GM23338 (cell line): ENCODE data around the gene VWA5A. TPM values are rescaled to one million over a fixed set of nuclear protein-coding genes. Genes with fewer than 3 reads are reported as not detected.

Source experiments
- ATAC-seq: fragments of 200-7000 bp; cut with Tn5 transposase; 3 replicates; pipeline ENCODE4 v1.9.1; 2020
- DNase-seq: peaks from one replicate; pipeline ENCODE4 v3.0.0-alpha.2; 2015; ENCODE audit warnings: low spot score
- H2AFZ ChIP-seq: fragments of 200-600 bp; sonication (generic); 2 replicates; pipeline ENCODE4 v1.8.0; 2016; ENCODE audit warnings: antibody characterized with exemption, mild to moderate bottlenecking, moderate library complexity
- H3F3A ChIP-seq: fragments of 200-600 bp; sonication (generic); replicated peaks from 2 replicates; pipeline ENCODE4 v1.8.0; 2017; ENCODE audit warnings: antibody characterized with exemption, mixed run types, low read depth
- H3K27ac ChIP-seq: fragments of 200-600 bp; sonication (generic); 2 replicates; pipeline ENCODE4 v1.6.1; 2016; ENCODE audit warnings: low read depth
- H3K27me3 ChIP-seq: fragments of 200-600 bp; sonication (generic); 2 replicates; pipeline ENCODE4 v1.8.0; 2016; ENCODE audit warnings: mild to moderate bottlenecking, mixed run types, moderate library complexity; ENCODE audit not compliant: insufficient read depth
- H3K36me3 ChIP-seq: fragments of 200-600 bp; sonication (generic); 2 replicates; pipeline ENCODE4 v1.8.0; 2016; ENCODE audit warnings: mild to moderate bottlenecking; ENCODE audit not compliant: insufficient read depth
- H3K4me1 ChIP-seq: fragments of 200-600 bp; sonication (generic); 2 replicates; pipeline ENCODE4 v1.8.0; 2016; ENCODE audit warnings: mild to moderate bottlenecking, moderate library complexity; ENCODE audit not compliant: insufficient read depth
- H3K4me2 ChIP-seq: fragments of 200-600 bp; sonication (generic); 2 replicates; pipeline ENCODE4 v1.7.1; 2017; ENCODE audit warnings: mixed run types
- H3K4me3 ChIP-seq: fragments of 200-600 bp; sonication (generic); 2 replicates; pipeline ENCODE4 v1.6.1; 2016; ENCODE audit warnings: mixed run types
- H3K79me2 ChIP-seq: fragments of 200-600 bp; sonication (generic); replicated peaks from 2 replicates; pipeline ENCODE4 v1.8.0; 2017; ENCODE audit warnings: mild to moderate bottlenecking; ENCODE audit not compliant: insufficient read depth
- H3K9me2 ChIP-seq: fragments of 200-600 bp; sonication (generic); 2 replicates; pipeline ENCODE4 v1.8.0; 2017; ENCODE audit not compliant: insufficient read depth
- H4K20me1 ChIP-seq: fragments of 200-600 bp; sonication (generic); replicated peaks from 2 replicates; pipeline ENCODE4 v1.8.0; 2017; ENCODE audit warnings: mild to moderate bottlenecking; ENCODE audit not compliant: insufficient read depth
- H3K27ac Mint-ChIP-seq: 2 replicates; pipeline ENCODE4 v1.8.0; 2020; ENCODE audit warnings: inconsistent platforms, mild to moderate bottlenecking, moderate library complexity, mixed read lengths
- H3K27me3 Mint-ChIP-seq: 3 replicates; pipeline ENCODE4 v1.8.0; 2022; ENCODE audit warnings: low read depth, mild to moderate bottlenecking, moderate library complexity, mixed read lengths, inconsistent platforms; ENCODE audit not compliant: insufficient read depth, poor library complexity
- H3K36me3 Mint-ChIP-seq: 3 replicates; pipeline ENCODE4 v1.8.0; 2021; ENCODE audit warnings: low read depth, mild to moderate bottlenecking, inconsistent platforms, moderate library complexity, mixed read lengths
- H3K4me1 Mint-ChIP-seq: 3 replicates; pipeline ENCODE4 v1.8.0; 2020; ENCODE audit warnings: mild to moderate bottlenecking, inconsistent platforms, mixed read lengths
- H3K4me3 Mint-ChIP-seq: 3 replicates; pipeline ENCODE4 v1.8.0; 2021; ENCODE audit warnings: moderate library complexity, mild to moderate bottlenecking, inconsistent platforms, mixed read lengths
- H3K9me3 Mint-ChIP-seq: 3 replicates; pipeline ENCODE4 v1.8.0; 2020; ENCODE audit warnings: moderate library complexity, mild to moderate bottlenecking, inconsistent platforms, mixed read lengths
- CREB1 ChIP-seq: fragments of 250-450 bp; sonication (Bioruptor Pico); IDR thresholded peaks from 2 replicates; pipeline ENCODE4 v1.5.0; 2020; ENCODE audit warnings: low read depth, mild to moderate bottlenecking, moderate library complexity
- CTCF ChIP-seq, 2 experiments: fragments of 200-600 bp in 1 of 2; sonication (generic) in 1 of 2; conservative IDR thresholded peaks; 2 replicates each; pipeline versions ENCODE4 v1.5.1 to v1.6.1; 2016 to 2017; ENCODE audit warnings: antibody characterized with exemption in 2 of 2, low read depth in 2 of 2, mild to moderate bottlenecking in 2 of 2, moderate library complexity in 1 of 2
- ETS1 ChIP-seq: IDR thresholded peaks from 2 replicates; pipeline ENCODE4 v1.6.1; 2016; ENCODE audit warnings: antibody characterized with exemption
- EZH2 ChIP-seq: fragments of 200-600 bp; sonication (generic); IDR thresholded peaks from one replicate; pipeline ENCODE4 v1.8.0; 2017; ENCODE audit warnings: antibody characterized with exemption, mild to moderate bottlenecking, low read depth; ENCODE audit not compliant: unreplicated experiment
- EZH2phosphoT487 ChIP-seq: fragments of 200-600 bp; sonication (generic); IDR thresholded peaks from one replicate; pipeline ENCODE4 v1.8.1; 2018; ENCODE audit warnings: antibody characterized with exemption; ENCODE audit not compliant: unreplicated experiment
- JUNB ChIP-seq: IDR thresholded peaks from one replicate; pipeline ENCODE4 v1.6.1; 2016; ENCODE audit warnings: antibody characterized with exemption; ENCODE audit not compliant: unreplicated experiment
- NANOG ChIP-seq: IDR thresholded peaks from 2 replicates; pipeline ENCODE4 v1.6.1; 2016; ENCODE audit warnings: antibody characterized with exemption, borderline replicate concordance
- POLR2AphosphoS5 ChIP-seq: IDR thresholded peaks from 2 replicates; pipeline ENCODE4 v1.6.1; 2016; ENCODE audit warnings: antibody characterized with exemption, low read depth
- REST ChIP-seq: IDR thresholded peaks from one replicate; pipeline ENCODE4 v1.6.1; 2018; ENCODE audit warnings: antibody characterized with exemption; ENCODE audit not compliant: unreplicated experiment
- STAT1 ChIP-seq: IDR thresholded peaks from one replicate; pipeline ENCODE4 v1.6.1; 2016; ENCODE audit warnings: antibody characterized with exemption; ENCODE audit not compliant: unreplicated experiment
- ZNF114 ChIP-seq: fragments of 250-450 bp; sonication (Bioruptor Pico); IDR thresholded peaks from 2 replicates; pipeline ENCODE4 v1.5.0; 2020; ENCODE audit warnings: mild to moderate bottlenecking, moderate library complexity
- ZNF331 ChIP-seq: fragments of 250-450 bp; sonication (Bioruptor Pico); IDR thresholded peaks from 2 replicates; pipeline ENCODE4 v1.5.0; 2020; ENCODE audit warnings: low read depth, mild to moderate bottlenecking, moderate library complexity
- ZNF462 ChIP-seq: fragments of 250-450 bp; sonication (Bioruptor Pico); IDR thresholded peaks from 2 replicates; pipeline ENCODE4 v1.5.0; 2020; ENCODE audit warnings: mild to moderate bottlenecking, moderate library complexity
- polyA plus RNA-seq: library from polyadenylated mRNA; unstranded; fragments of >200 nt; fragmentation: Nextera tagmentation; extraction: Ambion mirVana; gene quantifications from 2 replicates; pipeline ENCODE4 v1.2.1, GENCODE V29; 2016
- total RNA-seq: library from RNA; depleted of rRNA; stranded (reverse); fragments of >200 nt; shearing (Covaris generic); gene quantifications from 2 replicates; pipeline ENCODE4 v1.2.3, GENCODE V29; 2014

The VWA5A gene
- total and polyA plus RNA-seq, 2 experiments from 2014 or later = 10.0 to 13.5 TPM

GRCh38 chr11:124074554-124074953 is 40.7 kb upstream of the VWA5A start:
- H3K27me3 ChIP-seq = no peaks in the 10 kb centered on the region
- Mint-ChIP-seq H3K27me3 (no peaks in the 10 kb centered on the region), H3K36me3 (no peaks in the 10 kb centered on the region; the same call in 2 of the 3 replicates), H3K4me1 (peaks cover 13% of the 10 kb centered on the region), H3K4me3 (no peak overlapping the region), H3K27ac (no peak overlapping the region), H3K9me3 (no peaks in the 10 kb centered on the region)
- no peaks in the 10 kb centered on the region for H3F3A ChIP-seq
- H3K4me3 ChIP-seq = no peak overlapping the region
- H3K4me2 ChIP-seq = no peak overlapping the region
- peaks cover 9% of the 10 kb centered on the region for H3K4me1 ChIP-seq
- H4K20me1 ChIP-seq = no peaks in the 10 kb centered on the region
- H3K27ac ChIP-seq = no peak overlapping the region
- TF ChIP-seq ZNF114 (CRISPR knock-in tag) (no peak), JUNB (no peak), EZH2 (no peak), ZNF462 (CRISPR knock-in tag) (no peak), ETS1 (no peak), REST (no peak), ZNF331 (no peak), STAT1 (no peak), CREB1 (no peak), POLR2AphosphoS5 (no peak), EZH2phosphoT487 (no peak), CTCF (conservative IDR thresholded peaks at IDR 0.05; ENCODE audit: low read depth in 2 of 2) (no peak), NANOG (no peak)
- ATAC-seq = no peak
- H3K9me2 ChIP-seq = no peaks in the 10 kb centered on the region
- no peaks in the 10 kb centered on the region for H3K36me3 ChIP-seq
- H3K79me2 ChIP-seq = no peaks in the 10 kb centered on the region
- no peak for DNase-seq
- H2AFZ ChIP-seq = peak overlapping the region; percentile 8; the same call in 1 of the 2 replicates
